HCT116 (cell line): ENCODE measurements around the gene LRBA. TPM values are rescaled to one million over a fixed set of nuclear protein-coding genes. Genes with fewer than 3 reads are reported as not detected.

Experiments
- ATAC-seq: fragments of 200-7000 bp; cut with Tn5 transposase; 2 replicates; pipeline ENCODE4 v1.9.1; 2020; ENCODE audit warnings: mild to moderate bottlenecking, moderate library complexity
- BruUV-seq: library from RNA; stranded (reverse); fragments of 400-500 nt; replicated peaks from 2 replicates; lab custom pipeline; 2021; lab: Mats Ljungman, UMichigan
- CTCF ChIA-PET: fragments of 300-600 bp; sonication (Branson Sonifier 250); formaldehyde crosslinking; loops from one replicate; lab custom pipeline; 2021; ENCODE audit warnings: antibody characterized with exemption; lab: Charles Lee
- POLR2A ChIA-PET: fragments of 300-600, 350-600 bp; sonication (Branson Sonifier 250); formaldehyde crosslinking; loops from one replicate; lab custom pipeline; 2021; ENCODE audit warnings: antibody characterized with exemption; lab: Charles Lee
- RAD21 ChIA-PET, 2 experiments: fragments of 300-600 bp; sonication (Branson Sonifier 250); formaldehyde crosslinking; loops; one replicate each; lab custom pipeline; 2023; ENCODE audit warnings: low total read pairs in 2 of 2; ENCODE audit not compliant: uncharacterized antibody in 2 of 2, unreplicated experiment in 2 of 2, low non-redundant PET in 1 of 2; lab: Charles Lee
- DNase-seq: peaks from one replicate; pipeline ENCODE4 v3.0.0-alpha.2; 2010; ENCODE audit warnings: low read depth, low spot score
- H2AFZ ChIP-seq: fragments of 200-600 bp; shearing (Covaris generic), sonication (generic); 2 replicates; pipeline ENCODE4 v1.6.1; 2017; ENCODE audit warnings: low read depth, mixed run types, mixed read lengths, antibody characterized with exemption, low read length; ENCODE audit not compliant: poor library complexity, severe bottlenecking
- H3K27ac ChIP-seq: 2 replicates; pipeline ENCODE4 v1.5.1; 2012; ENCODE audit warnings: low read depth, low read length
- H3K27me3 ChIP-seq: fragments of 200-600 bp; sonication (generic); 2 replicates; pipeline ENCODE4 v1.6.1; 2016; ENCODE audit warnings: mixed run types, low read length, mixed read lengths; ENCODE audit not compliant: insufficient read depth
- H3K36me3 ChIP-seq, 2 experiments: fragments of 200-500 bp in 1 of 2; fragments of 200-600 bp in 1 of 2; sonication (Bioruptor generic) in 1 of 2; sonication (generic) in 1 of 2; 2 replicates each; pipeline versions ENCODE4 v1.5.1 to v1.6.1; 2014 to 2016; ENCODE audit warnings: low read length in 2 of 2, inconsistent platforms in 1 of 2, mixed read lengths in 1 of 2, mixed run types in 1 of 2; ENCODE audit not compliant: insufficient read depth in 2 of 2, control insufficient read depth in 1 of 2
- H3K4me1 ChIP-seq, 2 experiments: fragments of 200-600 bp in 1 of 2; sonication (generic) in 1 of 2; 2 replicates each; pipeline versions ENCODE4 v1.5.1 to v1.6.1; 2012 to 2017; ENCODE audit warnings: low read length in 2 of 2, inconsistent platforms in 1 of 2, mild to moderate bottlenecking in 1 of 2, mixed read lengths in 1 of 2, mixed run types in 1 of 2, moderate library complexity in 1 of 2; ENCODE audit not compliant: insufficient read depth in 2 of 2, control insufficient read depth in 1 of 2
- H3K4me2 ChIP-seq: fragments of 200-600 bp; sonication (generic); 2 replicates; pipeline ENCODE4 v1.6.1; 2017; ENCODE audit warnings: mixed run types, low read length, mixed read lengths
- H3K4me3 ChIP-seq, 2 experiments: fragments of 200-600 bp in 1 of 2; sonication (generic) in 1 of 2; replicated peaks in 1 of 2; 2 replicates each; pipeline ENCODE4 v1.5.1; 2011 to 2016; ENCODE audit warnings: low read length in 2 of 2, control low read depth in 1 of 2, low read depth in 1 of 2, mild to moderate bottlenecking in 1 of 2, mixed read lengths in 1 of 2, mixed run types in 1 of 2
- H3K79me2 ChIP-seq: fragments of 200-600 bp; sonication (generic); 2 replicates; pipeline ENCODE4 v1.6.1; 2017; ENCODE audit warnings: mild to moderate bottlenecking, mixed run types, low read length, moderate library complexity, mixed read lengths; ENCODE audit not compliant: insufficient read depth
- H3K9ac ChIP-seq: fragments of 200-600 bp; sonication (generic); 2 replicates; pipeline ENCODE4 v1.6.1; 2016; ENCODE audit warnings: low read length, mixed read lengths
- H3K9me2 ChIP-seq: fragments of 200-600 bp; sonication (generic), shearing (Covaris generic); 2 replicates; pipeline ENCODE4 v1.6.1; 2017; ENCODE audit warnings: mixed run types, mild to moderate bottlenecking, moderate library complexity; ENCODE audit not compliant: insufficient read depth
- H3K9me3 ChIP-seq, 2 experiments: fragments of 200-500 bp in 1 of 2; fragments of 200-600 bp in 1 of 2; sonication (Bioruptor generic) in 1 of 2; sonication (generic) in 1 of 2; 2 replicates each; pipeline ENCODE4 v1.6.1; 2014 to 2017; ENCODE audit warnings: low read length in 2 of 2, mixed read lengths in 2 of 2, inconsistent platforms in 1 of 2, low read depth in 1 of 2, mild to moderate bottlenecking in 1 of 2, mixed run types in 1 of 2, moderate library complexity in 1 of 2; ENCODE audit not compliant: control insufficient read depth in 1 of 2, insufficient read depth in 1 of 2
- H4K20me1 ChIP-seq: fragments of 200-600 bp; sonication (generic), shearing (Covaris generic); 2 replicates; pipeline ENCODE4 v1.6.1; 2017; ENCODE audit warnings: mixed run types, mild to moderate bottlenecking, moderate library complexity; ENCODE audit not compliant: insufficient read depth
- CEBPB ChIP-seq: IDR thresholded peaks from 2 replicates; pipeline ENCODE4 v1.6.1; 2012; ENCODE audit warnings: low read depth
- CTCF ChIP-seq, 3 experiments: fragments of 200-600 bp in 1 of 3; sonication (generic) in 1 of 3; IDR thresholded peaks in 2 of 3; conservative IDR thresholded peaks in 1 of 3; 2 replicates each; pipeline ENCODE4 v1.5.1; 2012 to 2017; ENCODE audit warnings: low read depth in 2 of 3, low read length in 2 of 3, antibody characterized with exemption in 1 of 3, borderline replicate concordance in 1 of 3, control low read depth in 1 of 3, mild to moderate bottlenecking in 1 of 3, mixed read lengths in 1 of 3, mixed run types in 1 of 3, moderate library complexity in 1 of 3; ENCODE audit not compliant: insufficient read depth in 1 of 3
- EZH2 ChIP-seq: fragments of 200-600 bp; sonication (generic); IDR thresholded peaks from 2 replicates; pipeline ENCODE4 v1.6.1; 2017; ENCODE audit warnings: antibody characterized with exemption, mixed run types
- RAD21 ChIP-seq: IDR thresholded peaks from 2 replicates; pipeline ENCODE4 v1.6.1; 2012; ENCODE audit warnings: low read depth, mild to moderate bottlenecking
- SP1 ChIP-seq: IDR thresholded peaks from 2 replicates; pipeline ENCODE4 v1.6.1; 2012; ENCODE audit warnings: low read depth
- YY1 ChIP-seq: IDR thresholded peaks from 2 replicates; pipeline ENCODE4 v1.6.1; 2011; ENCODE audit warnings: low read length, low read depth, moderate library complexity, mild to moderate bottlenecking; ENCODE audit not compliant: insufficient replicate concordance; ENCODE audit errors: extremely low read depth
- intact Hi-C: fragments of 100-400 bp; cut with micrococcal nuclease; formaldehyde crosslinking; loops from 2 replicates; pipeline ENCODE4 v1.10.0; 2022
- total RNA-seq: library from RNA; stranded (reverse); gene quantifications from one replicate; pipeline ENCODE4 v1.2.1, GENCODE V29; 2021; ENCODE audit not compliant: unreplicated experiment
- TF ChIP-seq, protein P1 (sequence below): IDR thresholded peaks from 2 replicates; pipeline ENCODE4 v1.6.1; 2012
- TF ChIP-seq, protein P2 (sequence below): IDR thresholded peaks from 2 replicates; pipeline ENCODE4 v1.6.1; 2012; ENCODE audit warnings: low read depth

Gene LRBA
- total RNA-seq, 1 experiment from 2014 or later, result 79.8 TPM

DNA sequence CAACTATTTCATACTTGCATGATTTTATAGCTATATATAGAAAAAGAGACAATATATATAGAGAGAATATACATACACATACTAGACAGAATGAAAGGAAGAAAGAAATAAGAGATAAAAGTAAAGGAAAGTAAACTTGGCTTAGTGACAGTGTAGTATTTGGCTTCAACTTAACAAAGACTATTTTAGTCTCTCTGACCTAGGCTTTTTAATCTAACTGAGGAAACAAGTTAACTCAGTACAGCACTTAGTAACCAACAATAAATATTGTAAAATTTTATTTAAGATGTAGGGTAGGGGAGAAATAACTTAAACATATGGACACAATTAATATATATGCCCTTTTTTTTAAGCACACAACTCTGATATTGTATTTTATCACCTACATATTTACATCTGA is 682.1 kb downstream of the LRBA start:
- DNase-seq, result no peak
- Histone ChIP-seq H3K9me2 (no peaks in the 10 kb centered on the region), H2AFZ (no peak overlapping the region), H3K4me3 (no peak overlapping the region), H3K36me3 (no peaks in the 10 kb centered on the region), H3K9ac (no peak overlapping the region), H3K4me2 (no peak overlapping the region), H3K4me1 (no peaks in the 10 kb centered on the region), H3K79me2 (no peaks in the 10 kb centered on the region), H3K9me3 (no peaks in the 10 kb centered on the region), H3K27ac (no peak overlapping the region), H4K20me1 (no peaks in the 10 kb centered on the region), H3K27me3 (no peaks in the 10 kb centered on the region)
- ChIA-PET CTCF (no interaction called here), RAD21 (no interaction called here), POLR2A (no interaction called here)
- BruUV-seq, result no TSS peak
- intact Hi-C loops, result no loop called here
- TF ChIP-seq CTCF (IDR thresholded peaks at IDR 0.05 in 2 of 3, conservative IDR thresholded peaks at IDR 0.05 in 1 of 3; ENCODE audit: borderline replicate concordance in 1 of 3, insufficient read depth in 1 of 3, low read depth in 2 of 3, low read length in 2 of 3) (no peak), RAD21 (no peak), SP1 (no peak), CEBPB (no peak)
- TF ChIP-seq, protein P1, sequence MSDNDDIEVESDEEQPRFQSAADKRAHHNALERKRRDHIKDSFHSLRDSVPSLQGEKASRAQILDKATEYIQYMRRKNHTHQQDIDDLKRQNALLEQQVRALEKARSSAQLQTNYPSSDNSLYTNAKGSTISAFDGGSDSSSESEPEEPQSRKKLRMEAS, result no peak
- no peak for ATAC-seq

GRCh38 chr4:150332086-150332485 is 683.0 kb downstream of the LRBA start:
- H2AFZ ChIP-seq, result no peak overlapping the region
- TF ChIP-seq, protein P1, result no peak
- TF ChIP-seq, protein P2, sequence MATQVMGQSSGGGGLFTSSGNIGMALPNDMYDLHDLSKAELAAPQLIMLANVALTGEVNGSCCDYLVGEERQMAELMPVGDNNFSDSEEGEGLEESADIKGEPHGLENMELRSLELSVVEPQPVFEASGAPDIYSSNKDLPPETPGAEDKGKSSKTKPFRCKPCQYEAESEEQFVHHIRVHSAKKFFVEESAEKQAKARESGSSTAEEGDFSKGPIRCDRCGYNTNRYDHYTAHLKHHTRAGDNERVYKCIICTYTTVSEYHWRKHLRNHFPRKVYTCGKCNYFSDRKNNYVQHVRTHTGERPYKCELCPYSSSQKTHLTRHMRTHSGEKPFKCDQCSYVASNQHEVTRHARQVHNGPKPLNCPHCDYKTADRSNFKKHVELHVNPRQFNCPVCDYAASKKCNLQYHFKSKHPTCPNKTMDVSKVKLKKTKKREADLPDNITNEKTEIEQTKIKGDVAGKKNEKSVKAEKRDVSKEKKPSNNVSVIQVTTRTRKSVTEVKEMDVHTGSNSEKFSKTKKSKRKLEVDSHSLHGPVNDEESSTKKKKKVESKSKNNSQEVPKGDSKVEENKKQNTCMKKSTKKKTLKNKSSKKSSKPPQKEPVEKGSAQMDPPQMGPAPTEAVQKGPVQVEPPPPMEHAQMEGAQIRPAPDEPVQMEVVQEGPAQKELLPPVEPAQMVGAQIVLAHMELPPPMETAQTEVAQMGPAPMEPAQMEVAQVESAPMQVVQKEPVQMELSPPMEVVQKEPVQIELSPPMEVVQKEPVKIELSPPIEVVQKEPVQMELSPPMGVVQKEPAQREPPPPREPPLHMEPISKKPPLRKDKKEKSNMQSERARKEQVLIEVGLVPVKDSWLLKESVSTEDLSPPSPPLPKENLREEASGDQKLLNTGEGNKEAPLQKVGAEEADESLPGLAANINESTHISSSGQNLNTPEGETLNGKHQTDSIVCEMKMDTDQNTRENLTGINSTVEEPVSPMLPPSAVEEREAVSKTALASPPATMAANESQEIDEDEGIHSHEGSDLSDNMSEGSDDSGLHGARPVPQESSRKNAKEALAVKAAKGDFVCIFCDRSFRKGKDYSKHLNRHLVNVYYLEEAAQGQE, result no peak
- no peak for TF ChIP-seq EZH2
- TF ChIP-seq YY1, result no peak
- H3K4me1 ChIP-seq, result no peaks in the 10 kb centered on the region
- ChIA-PET POLR2A (no interaction called here), RAD21 (no interaction called here), CTCF (no interaction called here)
- intact Hi-C loops, result no loop called here
- no peaks in the 10 kb centered on the region for H3K9me2 ChIP-seq
- H3K27ac ChIP-seq, result no peak overlapping the region
- no peak overlapping the region for H3K4me3 ChIP-seq
- H3K27me3 ChIP-seq, result no peaks in the 10 kb centered on the region
- DNase-seq (no peak), ATAC-seq (no peak)
- H3K9ac ChIP-seq, result no peak overlapping the region
- H3K79me2 ChIP-seq, result no peaks in the 10 kb centered on the region
- BruUV-seq, result no TSS peak
- H4K20me1 ChIP-seq, result no peaks in the 10 kb centered on the region
- H3K36me3 ChIP-seq, result no peaks in the 10 kb centered on the region
- no peak overlapping the region for H3K4me2 ChIP-seq
- no peaks in the 10 kb centered on the region for H3K9me3 ChIP-seq
